Activated naive CD8-positive, alpha-beta T cell treated with anti-CD3 and anti-CD28 coated beads, Interleukin-2, amount 50 U/mL, for 24 hours (primary cell): Measurements from ENCODE around the gene CXCL1.

ENCODE experiments used
- ATAC-seq: fragments of 150-1000 bp; cut with Tn5 transposase; one replicate; pipeline ENCODE4 v1.10.0; 2021
- DNase-seq: peaks from one replicate; pipeline ENCODE4 v3.0.0; 2021
- H3K27ac Mint-ChIP-seq: one replicate; pipeline ENCODE4 v1.8.0; 2021; ENCODE audit warnings: mild to moderate bottlenecking, mixed read lengths
- H3K27me3 Mint-ChIP-seq: one replicate; pipeline ENCODE4 v1.8.0; 2021; ENCODE audit warnings: mixed read lengths
- H3K36me3 Mint-ChIP-seq: one replicate; pipeline ENCODE4 v1.8.0; 2021; ENCODE audit warnings: low read depth, mixed read lengths
- H3K4me1 Mint-ChIP-seq: one replicate; pipeline ENCODE4 v1.8.0; 2021; ENCODE audit warnings: mixed read lengths
- H3K4me3 Mint-ChIP-seq: one replicate; pipeline ENCODE4 v1.8.0; 2021; ENCODE audit warnings: mild to moderate bottlenecking, moderate library complexity, mixed read lengths
- H3K9me3 Mint-ChIP-seq: one replicate; pipeline ENCODE4 v1.8.0; 2021; ENCODE audit warnings: mixed read lengths

The CXCL1 gene

DNA sequence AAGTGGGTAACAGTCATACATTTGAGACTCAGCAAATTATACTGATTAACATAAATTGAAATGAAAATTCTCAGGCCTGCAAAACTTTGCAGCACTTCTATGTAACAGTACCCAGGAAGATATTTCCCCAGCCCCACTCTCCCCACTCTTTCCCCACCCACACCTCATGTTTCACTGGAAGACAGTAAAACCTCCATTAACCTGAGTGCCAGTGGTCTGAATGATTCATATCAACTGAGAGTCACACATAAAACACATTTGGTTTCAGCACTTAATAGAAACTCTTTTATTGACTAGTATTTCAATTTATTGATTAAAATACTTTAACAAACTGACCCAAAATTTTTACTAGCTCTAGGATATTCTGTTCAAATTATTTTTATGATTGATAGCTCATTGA, 25.8 kb upstream of the CXCL1 start:
- Mint-ChIP-seq H3K9me3 (no peaks in the 10 kb centered on the region), H3K36me3 (no peaks in the 10 kb centered on the region), H3K4me1 (no peaks in the 10 kb centered on the region), H3K27ac (no peak overlapping the region), H3K4me3 (no peak overlapping the region), H3K27me3 (no peaks in the 10 kb centered on the region)
- DNase-seq (no peak), ATAC-seq (no peak)

DNA sequence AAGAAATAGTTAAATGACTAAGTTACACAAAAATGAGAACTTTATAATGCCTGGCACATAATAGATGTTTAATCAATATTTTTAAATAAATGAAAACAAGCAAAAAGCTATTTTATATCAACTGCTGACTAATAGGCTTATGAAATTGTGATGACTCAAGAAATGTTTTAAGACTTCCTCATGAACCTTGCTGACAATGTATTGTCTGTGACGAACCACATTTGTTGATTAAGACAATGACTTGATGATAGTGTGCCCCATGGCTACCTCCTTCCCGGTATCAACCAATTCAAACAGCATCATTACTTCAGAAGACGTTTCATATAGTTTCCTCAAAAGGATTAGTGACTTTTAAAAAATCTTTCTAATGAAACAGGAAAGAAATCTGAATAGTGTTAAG, 24.8 kb upstream of the CXCL1 start:
- Mint-ChIP-seq H3K27ac (no peak overlapping the region), H3K9me3 (no peaks in the 10 kb centered on the region), H3K27me3 (no peaks in the 10 kb centered on the region), H3K36me3 (no peaks in the 10 kb centered on the region), H3K4me3 (no peak overlapping the region), H3K4me1 (no peaks in the 10 kb centered on the region)
- DNase-seq (no peak), ATAC-seq (no peak)

DNA sequence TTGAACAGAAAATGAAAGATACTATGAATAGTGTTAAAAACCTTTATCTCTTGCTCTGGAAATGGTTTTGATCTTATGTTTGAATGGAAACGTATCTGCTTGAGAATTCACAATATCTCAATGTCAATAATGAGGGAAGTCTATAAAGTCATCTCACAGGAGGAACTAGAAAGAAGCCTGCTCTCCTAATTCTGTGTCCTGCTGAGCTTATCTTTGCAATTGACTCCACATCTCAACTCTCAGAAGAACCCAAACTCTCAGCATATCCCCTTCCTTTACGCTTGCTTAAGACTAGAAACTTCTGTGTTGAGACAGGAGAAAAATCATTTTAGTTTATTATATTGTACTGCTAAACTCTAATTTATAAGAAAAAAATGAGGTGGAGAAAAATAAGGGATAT, 24.4 kb upstream of the CXCL1 start:
- H3K36me3 Mint-ChIP-seq: no peaks in the 10 kb centered on the region
- ATAC-seq (no peak), DNase-seq (no peak)
- H3K9me3 Mint-ChIP-seq: no peaks in the 10 kb centered on the region
- H3K27ac Mint-ChIP-seq: no peak overlapping the region
- no peaks in the 10 kb centered on the region for H3K27me3 Mint-ChIP-seq
- no peaks in the 10 kb centered on the region for H3K4me1 Mint-ChIP-seq
- no peak overlapping the region for H3K4me3 Mint-ChIP-seq

DNA sequence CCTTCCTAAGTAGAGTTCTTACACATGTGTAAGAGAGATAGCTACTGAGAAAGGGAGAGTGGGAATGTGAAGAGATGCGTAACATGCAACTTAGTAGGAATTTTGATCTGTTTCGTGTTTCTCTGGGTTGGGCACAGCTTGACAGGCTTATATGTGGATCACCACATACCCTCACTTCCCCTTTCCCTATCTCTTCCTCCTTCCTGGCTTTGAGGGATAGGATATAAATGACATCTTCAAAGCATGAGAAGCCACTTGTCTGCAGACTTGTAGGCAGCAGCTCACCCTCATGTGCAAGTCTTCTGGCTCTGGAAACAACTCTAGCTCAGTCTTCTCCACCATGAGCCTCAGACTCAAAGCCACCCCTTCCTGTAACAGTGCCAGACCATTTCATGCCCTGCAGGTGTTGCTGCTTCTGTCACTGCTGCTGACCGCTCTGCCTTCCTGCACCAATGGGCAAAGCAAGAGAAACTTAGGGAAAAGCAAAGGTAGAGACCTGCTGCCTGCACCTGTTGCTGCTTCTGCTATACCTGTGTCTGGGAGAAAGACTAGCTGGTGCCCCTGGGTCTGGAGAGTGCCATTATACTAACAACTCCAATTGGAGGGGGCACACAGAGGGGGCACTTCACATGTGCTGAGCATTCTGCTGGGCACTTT, 21.5 kb upstream of the CXCL1 start:
- DNase-seq (no peak), ATAC-seq (no peak)
- Mint-ChIP-seq H3K9me3 (no peaks in the 10 kb centered on the region), H3K36me3 (no peaks in the 10 kb centered on the region), H3K4me1 (no peaks in the 10 kb centered on the region), H3K4me3 (no peak overlapping the region), H3K27me3 (no peaks in the 10 kb centered on the region), H3K27ac (no peak overlapping the region)

DNA sequence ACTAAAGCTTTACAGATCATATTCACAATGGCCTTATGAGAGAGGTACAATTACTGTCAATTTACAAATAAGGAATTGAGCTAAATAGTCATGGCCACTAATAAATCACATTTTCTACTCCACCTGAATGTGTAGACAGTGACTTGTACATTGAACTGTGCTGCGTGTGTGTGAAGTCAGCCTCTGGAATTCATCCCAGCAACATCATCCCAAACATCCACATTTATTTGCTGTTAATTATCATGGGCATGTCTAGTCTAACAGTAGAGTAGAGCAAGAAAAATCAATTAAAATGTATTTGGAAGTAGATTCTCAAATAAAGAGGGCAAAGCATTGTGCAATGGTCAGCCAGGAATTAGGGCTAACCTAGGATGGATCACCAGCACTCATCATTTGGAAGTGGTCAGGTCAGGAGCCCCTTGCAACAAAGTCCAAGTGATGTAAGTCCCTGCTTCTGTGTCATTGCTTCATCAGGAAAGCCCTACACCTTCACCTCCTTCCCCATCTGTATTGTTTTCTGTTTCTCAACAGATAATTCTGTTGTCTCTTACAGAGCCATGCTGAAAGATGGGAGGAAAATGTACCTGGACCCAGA, 20.9 kb upstream of the CXCL1 start:
- Mint-ChIP-seq H3K27me3 (no peaks in the 10 kb centered on the region), H3K9me3 (no peaks in the 10 kb centered on the region)
- no peak for DNase-seq

DNA sequence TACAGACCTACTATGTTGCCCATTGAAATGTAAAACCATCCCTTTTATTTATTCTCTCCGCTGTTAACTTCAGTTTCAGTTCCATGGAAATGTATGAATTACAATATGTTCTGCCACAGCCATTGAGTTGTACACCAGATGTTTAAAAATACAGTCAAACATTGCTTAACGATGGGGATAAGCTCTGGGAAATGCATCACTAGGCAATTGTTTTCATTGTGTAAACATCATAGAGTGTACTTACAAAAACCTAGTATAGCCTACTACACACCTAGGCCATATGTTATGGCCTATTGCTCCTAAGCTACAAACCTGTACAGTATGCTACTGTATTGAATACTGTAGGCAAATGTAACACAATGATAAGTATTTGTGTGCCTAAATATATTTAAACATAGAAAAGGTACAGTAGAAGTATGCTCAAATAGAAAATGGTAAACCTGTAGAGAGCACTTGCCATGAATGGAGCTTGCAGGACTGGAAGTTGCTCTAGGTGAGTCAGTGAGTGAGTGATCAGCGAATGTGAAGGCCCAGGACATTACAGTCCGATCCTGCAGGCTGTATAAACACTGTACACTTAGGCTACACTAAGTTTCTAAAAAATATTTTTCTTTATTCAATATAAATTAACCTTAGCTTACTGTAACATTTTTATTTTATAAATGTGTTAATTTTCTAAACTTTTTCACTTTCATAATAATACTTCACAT, 18.8 kb upstream of the CXCL1 start:
- ATAC-seq: no peak
- Mint-ChIP-seq H3K9me3 (no peaks in the 10 kb centered on the region), H3K36me3 (no peaks in the 10 kb centered on the region), H3K4me3 (no peak overlapping the region), H3K27ac (no peak overlapping the region), H3K4me1 (no peaks in the 10 kb centered on the region), H3K27me3 (peaks cover 3% of the 10 kb centered on the region)
- DNase-seq: no peak

More for the DNA sequence above, 20.9 kb upstream of the CXCL1 start:
- Mint-ChIP-seq H3K27ac (no peak overlapping the region), H3K36me3 (no peaks in the 10 kb centered on the region), H3K4me1 (no peaks in the 10 kb centered on the region), H3K4me3 (no peak overlapping the region)
- ATAC-seq: no peak

DNA sequence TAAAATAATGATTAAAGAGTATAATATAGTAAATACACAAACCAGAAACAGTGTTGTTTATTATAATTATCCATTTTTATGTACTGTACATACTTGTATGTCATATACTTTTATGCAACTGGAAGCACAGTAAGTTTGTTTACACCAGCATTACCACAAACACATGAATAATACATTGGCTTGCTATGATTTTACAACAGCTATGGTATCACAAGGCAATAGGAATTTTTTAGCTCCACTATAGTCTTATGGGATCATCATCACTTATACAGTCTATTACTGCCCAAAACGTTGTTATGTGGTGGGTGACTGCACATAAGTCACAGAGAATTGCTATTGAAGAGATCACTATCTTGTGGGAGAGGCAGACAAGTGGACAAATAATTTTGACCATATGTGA, 17.9 kb upstream of the CXCL1 start:
- H3K4me1 Mint-ChIP-seq: no peaks in the 10 kb centered on the region
- ATAC-seq (no peak), DNase-seq (no peak)
- no peak overlapping the region for H3K4me3 Mint-ChIP-seq
- no peaks in the 10 kb centered on the region for H3K36me3 Mint-ChIP-seq
- peaks cover 3% of the 10 kb centered on the region for H3K27me3 Mint-ChIP-seq
- H3K9me3 Mint-ChIP-seq: no peaks in the 10 kb centered on the region
- no peak overlapping the region for H3K27ac Mint-ChIP-seq

DNA sequence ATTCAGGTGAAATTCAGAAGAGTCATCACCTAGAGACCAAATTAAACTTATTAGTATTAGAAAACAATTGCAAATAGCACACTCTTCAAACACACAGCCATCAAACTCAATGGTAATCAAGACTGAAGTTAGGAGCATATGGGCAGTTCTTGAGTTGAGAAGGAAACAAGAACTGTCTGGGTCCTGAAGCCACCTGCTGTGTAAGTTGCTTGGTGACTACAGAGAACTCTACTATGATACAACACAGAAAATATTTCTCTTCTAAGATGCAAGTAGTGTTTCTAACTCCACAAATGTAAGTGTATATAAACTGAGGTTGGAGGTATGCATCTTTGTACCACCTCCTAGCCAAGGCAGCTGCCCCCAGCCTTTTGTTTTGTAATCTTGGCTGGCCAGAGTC, 16.4 kb upstream of the CXCL1 start:
- Mint-ChIP-seq H3K9me3 (no peaks in the 10 kb centered on the region), H3K27ac (no peak overlapping the region), H3K4me3 (no peak overlapping the region), H3K4me1 (no peaks in the 10 kb centered on the region), H3K27me3 (peaks cover 3% of the 10 kb centered on the region), H3K36me3 (no peaks in the 10 kb centered on the region)
- ATAC-seq: no peak
- DNase-seq: no peak

DNA sequence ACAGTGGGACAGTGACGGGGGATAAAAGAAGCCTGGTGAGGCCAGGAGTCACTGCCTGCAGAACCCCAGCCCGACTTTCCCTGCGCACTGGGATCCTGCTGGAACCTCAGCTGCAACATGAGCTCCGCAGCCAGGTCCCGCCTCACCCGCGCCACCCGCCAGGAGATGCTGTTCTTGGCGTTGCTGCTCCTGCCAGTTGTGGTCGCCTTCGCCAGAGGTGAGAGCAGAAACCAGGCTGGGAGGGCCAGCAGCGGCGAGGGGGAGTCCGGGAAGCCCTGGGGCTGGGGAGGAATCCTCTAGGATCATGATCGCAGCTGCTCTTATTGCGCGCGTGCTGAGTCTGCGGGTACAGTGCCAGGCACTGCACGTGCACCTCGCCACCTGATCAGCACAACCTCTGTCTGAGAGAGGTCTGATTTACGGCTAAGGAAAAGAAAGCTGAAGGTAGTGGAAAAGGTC, 15.9 kb upstream of the CXCL1 start, which contains the start of gene PF4V1:
TSS of gene PF4V1 (plus strand) at position 51 of the 459 bp plus-strand sequence. CDS start at position 118, 67 bp downstream.
- H3K36me3 Mint-ChIP-seq: no peaks in the 10 kb centered on the region
- H3K4me3 Mint-ChIP-seq: no peak within 1 kb of the TSS
- H3K4me1 Mint-ChIP-seq: no peaks in the 10 kb centered on the region
- peaks cover 3% of the 10 kb centered on the region for H3K27me3 Mint-ChIP-seq
- ATAC-seq (no peak), DNase-seq (no peak)
- H3K9me3 Mint-ChIP-seq: no peaks in the 10 kb centered on the region
- H3K27ac Mint-ChIP-seq: no peak within 1 kb of the TSS

DNA sequence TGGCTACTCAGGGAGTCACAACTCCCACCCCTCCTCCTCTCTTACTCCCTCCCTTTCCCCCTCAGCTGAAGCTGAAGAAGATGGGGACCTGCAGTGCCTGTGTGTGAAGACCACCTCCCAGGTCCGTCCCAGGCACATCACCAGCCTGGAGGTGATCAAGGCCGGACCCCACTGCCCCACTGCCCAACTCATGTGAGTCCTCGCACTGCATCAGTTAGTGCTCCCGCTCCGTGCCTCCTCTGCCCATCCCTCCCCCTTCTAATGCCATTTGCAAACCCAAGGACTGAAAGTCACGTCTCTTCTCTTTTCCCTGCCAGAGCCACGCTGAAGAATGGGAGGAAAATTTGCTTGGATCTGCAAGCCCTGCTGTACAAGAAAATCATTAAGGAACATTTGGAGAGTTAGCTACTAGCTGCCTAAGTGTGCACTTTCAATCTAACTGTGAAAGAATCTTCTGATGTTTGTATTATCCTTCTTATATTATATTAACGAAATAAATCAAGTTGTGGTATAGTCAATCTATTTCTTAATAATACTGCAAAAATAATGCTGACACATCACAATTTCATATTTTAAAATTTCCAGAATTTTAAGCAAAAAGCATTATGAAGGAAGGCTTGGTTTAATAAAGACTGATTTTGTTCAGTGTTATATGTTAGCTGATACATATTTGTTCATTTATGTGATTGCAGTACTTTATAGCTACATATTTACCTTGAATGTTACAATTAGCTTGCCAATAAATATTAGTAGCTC, 15.3 kb upstream of the CXCL1 start:
- no peaks in the 10 kb centered on the region for H3K36me3 Mint-ChIP-seq
- H3K27ac Mint-ChIP-seq: no peak overlapping the region
- H3K9me3 Mint-ChIP-seq: no peaks in the 10 kb centered on the region
- peaks cover 3% of the 10 kb centered on the region for H3K27me3 Mint-ChIP-seq
- DNase-seq (no peak), ATAC-seq (no peak)
- no peaks in the 10 kb centered on the region for H3K4me1 Mint-ChIP-seq
- H3K4me3 Mint-ChIP-seq: no peak overlapping the region

DNA sequence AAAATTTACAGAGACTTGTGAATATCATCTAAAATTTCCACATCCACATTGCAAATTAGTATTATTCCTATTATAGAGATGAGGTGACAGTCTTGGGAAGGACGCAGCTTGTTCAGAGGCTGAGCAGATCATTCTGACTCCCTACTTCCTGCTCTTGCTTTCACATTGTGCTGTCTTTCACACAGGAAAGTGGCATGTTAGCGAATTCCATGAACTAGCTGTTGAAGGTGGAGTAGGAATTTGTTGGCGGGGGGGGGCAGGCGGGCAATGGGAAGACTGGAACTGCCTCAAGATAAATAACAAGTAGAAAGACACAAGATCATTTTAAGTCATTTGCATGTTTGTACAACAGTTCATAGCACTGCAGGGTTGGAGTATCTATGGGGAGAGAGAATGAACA, 13.8 kb upstream of the CXCL1 start:
- H3K9me3 Mint-ChIP-seq: no peaks in the 10 kb centered on the region
- H3K36me3 Mint-ChIP-seq: no peaks in the 10 kb centered on the region
- DNase-seq (no peak), ATAC-seq (no peak)
- H3K27ac Mint-ChIP-seq: no peak overlapping the region
- H3K27me3 Mint-ChIP-seq: peaks cover 3% of the 10 kb centered on the region
- no peaks in the 10 kb centered on the region for H3K4me1 Mint-ChIP-seq
- no peak overlapping the region for H3K4me3 Mint-ChIP-seq

DNA sequence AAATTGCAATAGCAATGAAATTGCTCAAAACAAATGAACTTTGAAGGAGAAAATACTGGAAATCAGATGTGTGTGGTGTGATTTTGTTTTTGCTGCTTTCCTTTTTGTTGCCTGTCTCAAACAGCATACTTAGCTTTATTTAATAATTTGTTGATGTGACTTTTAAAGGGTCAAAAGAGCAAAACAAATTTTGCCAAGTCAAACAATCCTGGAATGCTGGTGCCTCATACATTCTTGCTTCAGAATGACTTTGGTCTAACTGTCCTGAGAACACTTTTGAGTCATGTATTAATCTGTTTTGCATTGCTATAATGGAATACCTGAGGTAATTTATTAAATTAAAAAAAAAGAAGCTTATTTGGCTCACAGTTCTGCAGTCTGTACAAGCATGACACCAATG, 12.7 kb upstream of the CXCL1 start:
- no peak overlapping the region for H3K27ac Mint-ChIP-seq
- ATAC-seq (no peak), DNase-seq (no peak)
- H3K27me3 Mint-ChIP-seq: peaks cover 3% of the 10 kb centered on the region
- no peak overlapping the region for H3K4me3 Mint-ChIP-seq
- no peaks in the 10 kb centered on the region for H3K4me1 Mint-ChIP-seq
- no peaks in the 10 kb centered on the region for H3K36me3 Mint-ChIP-seq
- H3K9me3 Mint-ChIP-seq: no peaks in the 10 kb centered on the region

DNA sequence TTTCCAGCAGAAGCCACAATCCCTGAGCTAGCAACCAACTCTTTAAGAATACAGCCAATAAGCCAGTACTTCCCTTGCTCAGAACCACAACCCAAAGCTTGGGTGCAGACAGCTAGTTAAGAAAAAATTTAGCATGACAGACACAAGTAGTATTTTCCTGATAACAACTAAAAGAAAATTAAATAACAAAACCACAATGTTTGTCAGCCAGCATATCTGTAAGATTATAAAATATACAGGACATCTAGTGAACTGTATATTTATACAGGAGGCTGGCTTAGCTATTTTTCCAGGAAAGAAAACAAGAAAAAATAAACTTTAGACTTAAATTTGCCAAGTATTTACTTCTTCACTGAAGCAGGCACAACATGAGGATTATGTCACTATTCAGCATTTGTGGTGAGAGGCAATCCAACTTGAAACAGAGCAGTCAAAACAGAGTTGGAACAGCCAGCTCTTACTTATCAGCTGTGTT, 9.5 kb upstream of the CXCL1 start:
- H3K9me3 Mint-ChIP-seq: no peaks in the 10 kb centered on the region
- DNase-seq: no peak
- no peaks in the 10 kb centered on the region for H3K36me3 Mint-ChIP-seq
- H3K4me1 Mint-ChIP-seq: no peaks in the 10 kb centered on the region
- no peak overlapping the region for H3K27ac Mint-ChIP-seq
- ATAC-seq: no peak
- no peaks in the 10 kb centered on the region for H3K27me3 Mint-ChIP-seq
- no peak overlapping the region for H3K4me3 Mint-ChIP-seq

DNA sequence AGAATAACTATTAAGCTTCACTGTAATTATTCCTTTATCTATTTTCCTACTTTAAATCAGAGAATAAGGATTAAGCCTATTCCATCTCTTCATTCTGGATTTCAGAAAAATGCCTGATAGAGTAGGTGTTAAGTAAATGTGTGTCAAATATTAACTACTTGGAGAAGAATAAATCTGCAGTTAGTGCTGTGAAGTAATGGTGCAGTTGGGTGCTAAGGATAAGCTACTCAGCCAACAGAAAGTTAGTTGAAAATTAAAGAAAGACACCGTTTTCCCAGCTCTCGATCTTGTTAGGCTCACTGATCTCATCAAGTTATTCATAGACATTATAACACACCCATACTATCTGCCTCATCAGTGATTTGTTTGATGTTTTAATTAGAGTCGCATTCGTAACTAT, 9.0 kb upstream of the CXCL1 start:
- Mint-ChIP-seq H3K27ac (no peak overlapping the region), H3K9me3 (no peaks in the 10 kb centered on the region), H3K4me3 (no peak overlapping the region), H3K36me3 (no peaks in the 10 kb centered on the region), H3K27me3 (no peaks in the 10 kb centered on the region), H3K4me1 (no peaks in the 10 kb centered on the region)
- no peak for ATAC-seq
- no peak for DNase-seq
